Stimulated activated CD4-positive, alpha-beta T cell treated with anti-CD3 and anti-CD28 coated beads, Interleukin-15, amount 100 ng/mL, for 48 hours (primary cell): ENCODE measurements around the gene LIMA1.
"Not testable (repeated sequence)": the region's sequence is repeated elsewhere in the genome, so short reads cannot be mapped to it uniquely, and the experiment has no call there.

Source experiments
- DNase-seq, 2 donors: peaks; one replicate each; pipeline ENCODE4 v3.0.0-alpha.2; 2020; ENCODE audit warnings: low read depth in 2 of 2

The LIMA1 gene

DNA sequence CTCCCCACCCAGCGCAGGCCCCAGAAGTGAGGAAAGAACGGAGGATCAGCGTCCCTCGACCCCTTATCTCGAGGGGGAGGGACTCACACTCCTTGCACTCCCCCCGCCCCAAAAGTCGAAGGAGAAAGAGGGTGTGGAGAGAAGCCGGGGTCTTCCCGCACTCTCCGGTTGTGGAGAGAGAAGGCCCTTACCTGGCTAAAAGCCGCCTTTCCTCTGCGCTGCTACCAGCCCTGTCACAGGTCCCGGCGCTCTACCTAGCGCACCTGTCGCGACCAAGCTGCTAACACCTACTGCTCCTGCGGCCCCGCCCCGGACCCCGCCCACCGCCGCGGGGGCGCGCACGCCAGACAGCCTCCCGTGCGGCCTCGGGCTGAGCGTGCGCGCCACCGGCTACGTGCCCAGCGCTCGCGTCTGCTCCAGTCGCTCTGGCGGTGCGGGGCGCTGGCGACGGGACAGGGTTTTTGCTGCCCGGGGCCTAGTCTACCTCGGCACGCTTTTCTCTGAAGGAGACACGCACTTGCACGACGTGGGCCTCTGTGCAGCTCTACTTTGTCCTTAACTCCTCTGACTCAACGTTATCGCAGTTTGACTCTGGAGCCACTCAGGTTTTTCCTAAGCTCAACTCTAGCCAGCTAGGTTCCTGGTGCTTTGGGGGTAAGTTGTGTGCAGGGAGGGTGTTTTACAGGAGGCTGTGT lies at the start of gene LIMA1:
TSS of gene LIMA1 (minus strand) at position 292 of the 695 bp plus-strand sequence. CDS start 34,769 bp downstream, outside the sequence.
- DNase-seq: peak; percentile 88 to 93

DNA sequence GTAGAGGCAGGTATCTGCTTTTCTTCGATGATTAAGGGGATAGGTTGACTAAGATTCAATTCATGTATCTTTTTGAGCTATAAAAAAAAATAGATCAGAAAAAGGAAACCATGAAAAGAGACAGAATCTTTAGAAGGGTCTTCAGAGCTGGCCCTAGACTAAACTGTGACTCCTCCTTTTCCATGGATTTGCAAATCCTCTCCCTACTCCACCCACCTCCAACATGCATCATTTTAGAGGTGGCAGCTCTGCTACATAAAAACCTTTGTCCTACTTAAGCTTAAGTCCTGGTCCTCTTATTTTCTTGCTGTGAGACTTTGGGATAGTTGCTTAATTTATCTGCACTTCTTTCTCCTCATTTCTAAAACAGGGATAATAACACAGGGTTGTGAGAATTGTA lies 48.4 kb upstream of the LIMA1 start:
- DNase-seq: no peak

DNA sequence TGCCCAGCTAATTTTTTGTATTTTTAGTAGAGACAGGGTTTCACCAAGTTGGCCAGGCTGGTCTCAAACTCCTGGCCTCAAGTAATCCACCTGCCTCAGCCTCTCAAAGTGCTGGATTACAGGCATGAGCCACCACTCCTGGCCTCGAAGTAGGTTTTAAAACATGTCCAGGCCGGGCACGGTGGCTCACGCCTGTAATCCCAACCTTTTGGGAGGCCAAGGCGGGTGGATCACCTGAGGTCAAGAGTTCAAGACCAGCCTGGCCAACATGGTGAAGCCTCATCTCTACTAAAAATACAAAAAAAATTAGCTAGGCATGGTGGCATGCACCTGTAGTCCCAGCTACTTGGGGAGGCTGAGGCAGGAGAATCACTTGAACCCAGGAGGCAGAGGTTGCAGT lies 45.3 kb upstream of the LIMA1 start:
- DNase-seq: not testable (repeated sequence)

DNA sequence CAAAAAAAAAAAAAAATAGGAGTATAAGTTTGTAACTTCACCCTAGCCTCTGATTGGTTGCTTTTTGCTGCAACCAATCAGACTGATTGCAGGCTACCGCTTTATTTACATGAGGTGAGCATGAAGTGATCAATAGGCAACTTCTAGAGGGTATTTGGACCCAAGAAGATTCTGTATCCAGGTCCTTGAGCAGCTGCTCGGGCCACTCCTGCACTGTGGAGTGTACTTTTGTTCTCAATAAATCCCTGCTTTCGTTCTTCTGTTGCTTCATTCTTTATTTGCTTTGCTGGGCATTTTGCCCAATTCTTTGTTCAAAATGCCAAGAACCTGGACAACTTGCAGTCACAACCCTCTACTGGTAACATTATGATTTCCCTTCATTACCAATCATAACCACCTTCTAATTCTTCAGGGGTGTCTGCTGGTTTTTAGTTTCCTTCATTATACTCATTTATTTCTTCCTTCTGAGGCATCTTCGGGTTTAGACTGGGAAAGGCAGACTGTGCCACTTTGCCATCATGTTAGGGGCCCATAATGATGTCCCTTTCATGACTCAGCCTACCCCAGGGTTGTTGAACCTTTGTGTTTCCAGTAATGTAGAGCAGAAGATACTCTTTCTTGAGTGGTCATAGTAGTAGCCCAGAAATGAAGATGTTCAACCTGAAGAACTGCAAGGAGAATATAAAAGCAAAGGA lies 43.4 kb upstream of the LIMA1 start:
- no peak for DNase-seq

DNA sequence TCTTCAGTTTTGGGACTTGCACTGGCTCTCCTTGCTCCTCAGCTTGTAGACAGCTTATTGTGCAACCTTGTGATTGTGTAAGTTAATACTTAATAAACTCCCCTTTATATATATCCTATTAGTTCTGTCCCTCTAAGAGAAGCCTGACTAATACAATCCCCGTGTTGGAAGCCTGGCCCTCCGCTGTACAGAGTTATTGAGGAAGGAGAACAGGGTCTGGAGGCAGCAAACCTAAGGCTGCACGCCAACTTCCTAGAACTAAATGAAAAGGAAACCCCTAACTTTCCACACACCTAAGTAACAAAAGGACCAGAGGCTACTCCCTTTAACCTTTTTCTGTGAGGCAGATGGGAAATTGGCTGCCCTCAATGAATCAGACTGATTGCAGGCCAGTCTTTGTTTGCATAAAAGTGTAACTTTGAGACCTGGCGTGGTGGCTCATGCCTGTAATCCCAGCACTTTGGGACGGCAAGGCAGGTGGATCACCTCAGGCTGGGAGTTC lies 42.6 kb upstream of the LIMA1 start:
- no peak for DNase-seq

DNA sequence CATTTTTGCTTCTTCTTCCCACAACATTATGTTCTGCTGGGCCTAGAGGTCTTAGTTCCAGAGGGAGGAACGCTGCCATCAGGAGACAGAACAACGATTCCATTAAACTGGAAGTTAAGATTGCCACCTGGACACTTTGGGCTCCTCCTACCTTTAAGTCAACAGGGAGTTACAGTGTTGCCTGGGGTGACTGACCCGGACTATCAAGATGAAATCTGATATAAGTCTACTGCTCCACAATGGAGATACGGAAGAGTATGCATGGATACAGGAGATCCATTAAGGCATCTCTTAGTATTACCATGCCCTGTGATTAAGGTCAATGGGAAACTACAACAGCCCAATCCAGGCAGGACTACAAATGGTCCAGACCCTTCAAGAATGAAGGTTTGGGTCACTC lies 41.5 kb upstream of the LIMA1 start:
- not testable (repeated sequence) for DNase-seq

DNA sequence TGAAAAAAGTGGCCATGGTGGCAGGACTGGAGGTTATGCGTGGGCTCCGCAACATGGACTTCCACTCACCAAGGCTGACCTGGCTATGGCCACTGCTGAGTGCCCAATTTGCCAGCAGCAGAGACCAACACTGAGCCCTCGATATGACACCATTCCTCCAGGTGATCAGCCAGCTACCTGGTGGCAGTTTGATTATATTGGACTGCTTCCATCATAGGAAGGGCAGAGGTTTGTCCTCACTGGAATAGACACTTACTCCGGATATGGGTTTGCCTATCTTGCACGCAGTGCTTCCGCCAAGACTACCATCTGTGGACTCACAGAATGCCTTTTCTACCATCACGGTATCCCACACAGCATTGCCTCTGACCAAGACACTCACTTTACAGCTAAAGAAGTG lies 40.8 kb upstream of the LIMA1 start:
- DNase-seq: not testable (repeated sequence)

DNA sequence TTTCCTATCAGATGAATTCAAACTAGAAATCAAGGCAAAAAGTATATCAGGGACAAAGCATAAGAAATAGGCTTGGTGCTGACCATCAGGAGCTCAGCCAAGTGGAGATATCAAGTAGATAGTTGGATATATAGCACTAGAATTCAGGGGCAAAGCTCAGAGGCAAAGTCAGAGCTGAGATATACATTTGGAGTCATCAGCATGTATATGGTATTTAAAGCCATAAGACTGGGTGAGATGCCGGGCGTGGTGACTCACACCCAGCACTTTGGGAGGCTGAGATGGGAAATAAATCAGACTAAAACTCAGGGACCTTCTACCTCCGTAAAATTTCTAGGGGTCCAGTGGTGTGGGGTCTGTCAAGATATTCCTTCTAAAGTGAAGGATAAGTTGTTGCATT lies 38.9 kb upstream of the LIMA1 start:
- DNase-seq: no peak

DNA sequence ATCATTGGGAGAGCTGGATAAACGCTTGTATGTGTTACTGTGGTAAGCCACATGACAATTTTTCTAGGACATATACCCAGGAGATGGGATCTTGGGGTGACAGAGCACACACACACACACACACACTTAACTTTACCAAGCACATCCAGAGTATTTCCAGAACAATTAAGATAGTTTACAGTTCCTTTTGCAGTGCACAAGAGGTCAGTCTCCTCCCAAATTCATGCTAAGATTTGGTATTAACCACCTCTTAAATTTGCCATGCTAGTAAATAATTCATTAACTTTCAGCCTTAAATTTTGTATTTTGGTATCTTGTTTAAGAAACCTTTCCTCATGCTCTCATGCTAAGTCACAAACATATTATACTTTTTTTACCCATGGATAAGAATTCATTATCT lies 33.9 kb upstream of the LIMA1 start:
- no peak for DNase-seq

DNA sequence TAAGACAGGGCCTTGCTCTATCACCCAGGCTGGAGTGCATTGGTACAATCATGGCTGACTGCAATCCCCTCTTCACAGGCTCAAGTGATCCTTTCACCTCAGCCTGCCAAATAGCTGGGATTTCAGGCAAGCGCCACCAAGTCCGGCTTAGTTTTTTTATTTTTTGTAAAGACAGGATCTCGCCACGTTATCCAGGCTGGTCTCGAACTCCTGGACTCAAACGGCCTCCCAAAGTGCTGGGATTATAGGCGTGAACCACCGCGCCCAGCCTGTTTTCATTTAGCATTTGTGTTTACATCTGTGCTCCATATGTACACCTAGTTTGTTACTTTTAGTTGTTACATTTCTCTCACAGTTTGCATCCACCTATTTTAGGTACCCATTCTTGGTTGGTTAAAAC lies 32.5 kb upstream of the LIMA1 start:
- DNase-seq: no peak

DNA sequence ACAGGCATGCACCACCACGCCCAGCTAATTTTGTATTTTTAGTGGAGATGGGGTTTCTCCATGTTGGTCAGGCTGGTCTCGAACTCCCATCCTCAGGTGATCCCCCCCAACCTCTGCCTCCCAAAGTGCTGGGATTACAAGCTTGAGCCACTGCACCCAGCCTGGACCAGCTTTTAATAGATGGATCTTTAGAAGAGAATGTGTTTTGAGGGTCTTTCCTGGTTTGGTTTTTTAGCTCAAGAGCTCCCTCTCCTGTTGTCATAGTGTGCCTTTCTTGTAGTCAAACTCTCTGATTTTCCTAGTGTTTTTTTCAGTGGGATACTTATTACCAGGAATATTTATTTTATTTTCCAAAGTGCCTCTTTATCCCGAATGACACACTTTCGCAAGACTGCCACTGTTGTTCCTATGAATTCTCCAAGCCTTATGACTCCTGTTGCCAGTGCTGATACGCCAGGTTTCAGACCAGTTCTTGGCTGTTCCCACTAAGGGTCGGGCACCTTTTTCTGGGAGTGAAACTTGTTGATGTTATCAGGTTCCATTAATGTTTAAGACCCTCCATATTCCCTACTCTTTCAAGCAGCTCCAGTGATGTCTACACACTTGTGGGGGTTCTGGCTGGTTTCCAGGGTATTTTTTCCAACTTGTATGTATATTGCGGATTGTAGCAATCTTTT lies 31.5 kb upstream of the LIMA1 start:
- DNase-seq: no peak

DNA sequence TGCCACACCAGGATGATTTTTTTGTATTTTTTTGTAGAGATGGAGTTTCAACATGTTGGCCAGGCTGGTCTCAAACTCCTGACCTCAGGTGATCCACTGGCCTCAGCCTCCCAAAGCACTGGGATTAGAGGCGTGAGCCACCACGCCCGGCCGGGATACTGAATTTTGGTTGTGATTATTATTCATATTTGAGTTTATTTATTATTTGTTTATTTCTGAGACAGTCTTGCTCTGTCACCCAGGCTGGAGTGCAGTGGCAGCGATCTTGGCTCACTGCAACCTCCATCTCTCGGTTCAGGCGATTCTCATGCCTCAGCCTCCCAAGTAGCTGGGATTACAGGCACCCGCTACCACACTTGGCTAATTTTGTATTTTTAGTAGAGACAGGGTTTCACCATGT lies 30.7 kb upstream of the LIMA1 start:
- DNase-seq: not testable (repeated sequence)

DNA sequence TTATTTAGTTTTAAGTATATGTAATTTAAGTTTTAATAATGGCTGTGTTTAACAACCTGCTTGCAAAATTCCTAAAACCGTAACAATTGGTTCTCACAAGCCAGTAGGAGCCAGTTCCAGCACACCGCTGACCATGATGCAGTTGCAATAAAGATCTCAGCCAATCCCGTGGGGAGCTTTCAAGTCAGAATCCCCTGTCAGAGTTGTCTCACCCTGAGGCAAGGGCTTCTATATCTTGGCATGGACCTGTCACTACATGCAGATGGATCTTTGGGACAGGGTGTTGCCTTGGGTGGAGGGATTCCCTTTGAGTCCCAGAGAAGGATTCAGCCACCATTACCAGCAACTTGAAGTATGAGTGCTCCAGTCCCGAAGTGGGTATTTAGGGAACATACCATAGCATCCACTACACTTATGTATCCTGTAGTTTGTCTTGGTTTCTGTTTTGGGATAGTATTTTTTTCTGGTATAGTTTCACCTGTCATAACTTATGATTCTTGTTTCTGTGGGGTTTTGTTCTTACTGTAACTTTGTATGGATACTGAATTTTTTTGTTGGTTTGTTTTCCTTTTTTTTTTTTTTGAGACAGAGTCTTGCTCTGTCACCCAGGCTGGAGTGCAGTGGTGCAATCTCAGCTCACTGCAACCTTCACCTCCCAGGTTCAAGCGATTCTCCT lies 30.1 kb upstream of the LIMA1 start:
- no peak for DNase-seq

DNA sequence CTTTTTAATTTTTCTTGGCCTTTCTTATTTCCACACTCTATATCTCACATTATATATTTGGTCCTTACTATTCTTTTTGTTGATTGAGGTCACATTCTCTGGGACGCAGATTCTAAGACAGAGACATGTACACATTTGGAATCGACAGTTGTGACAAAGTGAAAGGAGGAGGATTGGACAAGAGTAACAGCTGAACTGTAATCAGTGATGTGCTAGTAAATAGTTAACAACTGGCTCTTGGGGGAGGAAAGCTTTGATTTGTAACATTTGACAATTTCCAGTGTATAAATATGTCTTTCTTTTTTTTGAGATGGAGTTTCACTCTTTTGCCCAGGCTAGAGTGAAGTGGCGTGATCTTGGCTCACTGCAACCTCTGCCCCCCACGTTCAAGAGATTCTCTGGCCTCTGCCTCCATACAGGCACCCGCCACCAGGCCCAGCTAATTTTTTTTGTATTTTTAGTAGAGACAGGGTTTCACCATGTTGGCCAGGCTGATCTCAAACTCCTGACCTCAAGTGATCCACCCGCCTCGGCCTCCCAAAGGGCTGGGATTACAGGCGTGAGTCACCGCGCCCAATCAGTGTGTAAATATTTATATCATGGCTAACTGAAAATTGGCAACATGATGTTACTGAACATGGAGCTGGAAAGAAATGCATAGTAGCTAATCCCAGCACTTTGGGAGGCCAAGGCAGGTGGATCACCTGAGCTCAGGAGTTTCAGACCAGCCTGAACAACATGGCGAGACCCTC lies 28.7 kb upstream of the LIMA1 start:
- not testable (repeated sequence) for DNase-seq

DNA sequence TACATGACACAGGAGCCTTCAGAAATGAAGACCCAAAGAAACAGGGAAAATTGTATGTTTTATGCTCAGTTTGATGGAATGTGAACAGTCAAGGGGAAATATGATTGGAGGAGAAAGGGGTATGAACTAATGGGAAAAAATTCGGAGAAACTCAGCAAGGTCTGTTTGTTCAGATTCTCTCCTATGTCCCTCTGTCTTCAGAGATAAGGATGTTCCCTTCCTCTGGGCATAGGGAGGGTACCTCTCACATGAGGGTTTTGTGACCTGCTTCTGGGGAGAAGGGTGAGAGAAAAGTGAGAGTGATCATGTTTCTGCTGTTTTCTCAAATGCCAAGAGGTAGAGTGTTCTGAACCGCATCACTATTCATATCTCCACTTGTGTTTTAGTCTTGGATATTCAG lies 26.6 kb upstream of the LIMA1 start:
- DNase-seq: no peak

DNA sequence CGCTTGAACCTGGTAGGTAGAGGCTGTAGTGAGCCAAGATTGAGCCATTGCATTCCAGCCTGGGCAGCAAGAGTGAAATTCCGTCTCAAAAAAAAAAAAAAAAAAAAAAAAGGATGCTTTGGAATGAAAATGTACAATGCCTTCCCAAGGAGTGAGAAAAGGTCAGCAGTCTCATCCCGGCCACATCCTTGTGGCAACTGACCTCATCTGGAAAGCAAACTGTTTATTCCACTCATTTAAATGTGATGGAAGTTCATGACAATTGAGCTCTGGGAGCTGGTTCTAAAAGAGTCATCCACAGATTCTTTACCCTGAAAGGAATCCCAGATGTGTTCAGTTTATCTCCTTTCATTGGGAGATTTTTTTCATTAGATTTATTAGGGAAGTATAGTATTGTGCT lies 19.4 kb upstream of the LIMA1 start:
- DNase-seq: no peak

DNA sequence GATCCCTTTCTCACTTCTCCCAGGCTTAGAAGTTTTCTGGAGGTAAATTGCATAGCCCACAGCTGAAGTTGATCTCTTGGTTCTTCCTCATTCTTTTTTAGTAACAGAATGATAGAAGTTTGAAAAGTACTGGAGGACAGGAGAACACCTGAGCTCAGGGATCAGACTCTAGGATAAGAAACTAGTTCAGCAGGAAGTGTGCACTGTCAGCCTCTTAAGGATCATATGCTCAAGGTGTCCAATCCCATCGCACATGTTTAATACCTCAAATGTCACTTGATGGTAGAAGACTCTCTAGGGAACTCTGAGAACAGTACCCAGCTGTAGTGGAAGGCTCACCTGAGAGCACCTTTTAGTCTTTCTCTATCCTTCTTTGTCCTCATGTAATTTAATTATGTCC lies 14.7 kb upstream of the LIMA1 start:
- no peak for DNase-seq

DNA sequence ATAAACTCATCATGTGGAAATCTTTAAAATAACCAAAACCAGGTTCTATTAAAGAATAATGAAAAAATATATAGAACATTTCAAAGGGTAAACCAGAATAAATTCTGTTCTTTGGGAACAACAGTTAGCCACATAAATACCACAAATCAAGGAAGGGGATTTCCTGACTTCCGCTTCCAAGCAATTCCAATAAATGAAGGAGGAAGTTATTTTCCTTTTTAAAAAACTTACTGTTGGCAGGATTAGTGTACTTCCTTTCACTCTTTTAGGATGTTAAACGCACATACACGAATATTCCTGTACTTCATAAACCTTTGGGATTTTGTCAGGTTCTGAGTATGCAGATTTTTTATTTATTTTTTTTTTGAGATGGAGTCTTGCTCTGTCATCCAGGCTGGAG lies 13.7 kb upstream of the LIMA1 start:
- DNase-seq: no peak

DNA sequence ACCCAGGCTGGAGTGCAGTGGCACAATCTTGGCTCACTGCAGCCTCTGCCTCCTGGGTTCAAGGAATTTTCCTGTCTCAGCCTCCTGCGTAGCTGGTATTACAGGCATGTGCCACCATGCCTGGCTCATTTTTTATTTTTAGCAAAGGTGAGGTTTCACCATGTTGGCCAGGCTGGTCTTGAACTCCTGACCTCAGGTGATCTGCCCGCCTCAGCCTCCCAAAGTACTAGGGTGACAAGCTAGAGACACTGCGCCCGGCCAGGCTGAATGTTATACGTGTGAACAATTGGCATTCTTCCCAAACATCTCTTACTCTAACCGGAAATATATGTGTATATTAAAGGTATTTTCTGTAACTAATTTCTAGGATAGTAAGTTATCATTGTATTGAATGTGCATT lies 13.2 kb upstream of the LIMA1 start:
- DNase-seq: no peak

DNA sequence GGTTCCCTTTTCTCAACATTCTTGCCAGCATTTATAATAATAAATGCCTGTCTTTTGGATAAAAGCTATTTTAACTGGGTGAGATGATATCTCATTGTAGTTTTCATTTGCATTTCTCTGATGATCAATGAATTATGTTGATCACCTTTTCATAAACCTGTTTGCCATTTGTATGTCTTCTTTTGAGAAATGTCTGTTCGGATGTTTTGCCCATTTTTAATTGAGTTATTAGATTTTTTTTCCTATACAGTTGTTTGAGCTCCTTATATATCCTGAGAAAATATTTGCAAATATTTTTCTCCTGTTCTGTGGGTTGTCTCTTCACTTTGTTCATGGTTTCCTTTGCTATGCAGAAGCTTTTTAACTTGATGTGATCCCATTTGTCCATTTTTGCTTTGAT lies 8.1 kb upstream of the LIMA1 start:
- no peak for DNase-seq

DNA sequence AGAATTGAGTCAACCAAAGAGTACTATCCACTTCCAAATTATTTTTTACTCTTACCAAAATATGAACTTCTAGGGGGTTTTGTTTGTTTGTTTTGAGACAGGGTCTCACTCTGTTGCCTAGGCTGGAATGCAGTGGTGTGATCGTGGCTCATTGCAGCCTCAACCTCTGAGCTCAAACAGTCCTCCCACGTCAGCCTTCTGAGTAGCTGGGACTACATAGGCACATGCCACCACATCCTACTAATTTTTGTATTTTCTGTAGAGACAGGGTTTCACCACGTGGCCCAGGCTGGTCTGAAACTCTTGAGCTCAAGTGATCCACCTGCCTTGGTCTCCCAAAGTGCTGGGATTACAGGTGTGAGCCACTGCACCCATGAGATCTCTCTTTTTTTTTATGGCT lies 7.4 kb upstream of the LIMA1 start:
- not testable (repeated sequence) for DNase-seq

DNA sequence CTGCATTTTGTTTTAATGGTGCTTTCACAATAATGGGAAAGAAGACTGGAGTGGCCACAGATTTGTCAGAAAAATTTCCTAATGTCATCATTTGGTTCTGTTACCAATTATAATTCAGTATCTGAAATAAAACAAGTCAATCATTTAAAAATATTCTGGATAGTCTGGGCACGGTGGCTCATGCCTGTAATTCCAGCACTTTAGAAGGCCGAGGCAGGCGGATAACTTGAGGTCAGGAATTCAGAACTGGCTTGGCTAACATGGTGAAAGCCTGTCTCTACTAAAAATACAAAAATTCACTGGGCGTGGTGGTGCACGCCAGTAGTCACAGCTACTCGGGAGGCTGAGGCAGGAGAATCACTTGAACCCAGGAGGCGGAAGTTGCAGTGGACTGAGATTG lies 4.0 kb upstream of the LIMA1 start:
- no peak for DNase-seq
